SK-N-SH (cell line): ENCODE results near the gene RNU7-1. TPM values are rescaled to one million over a fixed set of nuclear protein-coding genes. Genes with fewer than 3 reads are reported as not detected.

Experiments
- CTCF ChIA-PET: fragments of 300-600, 350-600 bp; formaldehyde crosslinking; extraction: SDS; loops from one replicate; lab custom pipeline; 2021; lab: Yijun Ruan, JAX
- POLR2A ChIA-PET: fragments of 350-600 bp; sonication (Branson Sonifier 250); formaldehyde crosslinking; extraction: SDS; loops from one replicate; lab custom pipeline; 2020; ENCODE audit warnings: antibody characterized with exemption, inconsistent platforms; lab: Yijun Ruan, JAX
- DNase-seq: peaks from one replicate; pipeline ENCODE4 v3.0.0; 2012
- H2AFZ ChIP-seq: fragments of 200-600 bp; sonication (generic); 2 replicates; pipeline ENCODE4 v1.8.1; 2016; ENCODE audit warnings: antibody characterized with exemption, mild to moderate bottlenecking, low read depth
- H3F3A ChIP-seq: fragments of 200-600 bp; sonication (generic); replicated peaks from 2 replicates; pipeline ENCODE3; 2016; ENCODE audit warnings: antibody characterized with exemption, mild to moderate bottlenecking; ENCODE audit not compliant: insufficient read depth
- H3K27ac ChIP-seq, 2 experiments: fragments of 200-500 bp in 1 of 2; fragments of 200-600 bp in 1 of 2; sonication (Bioruptor generic) in 1 of 2; sonication (generic), shearing (Covaris generic) in 1 of 2; 2 replicates each; pipeline versions ENCODE4 v1.5.1 to v1.6.1; 2014 to 2016; ENCODE audit warnings: low read depth in 2 of 2, inconsistent platforms in 1 of 2, low read length in 1 of 2, mild to moderate bottlenecking in 1 of 2, mixed read lengths in 1 of 2
- H3K27me3 ChIP-seq: fragments of 200-600 bp; sonication (generic), shearing (Covaris generic); 2 replicates; pipeline ENCODE4 v1.6.1; 2016; ENCODE audit warnings: mixed run types; ENCODE audit not compliant: insufficient read depth
- H3K36me3 ChIP-seq, 2 experiments: fragments of 200-500 bp in 1 of 2; fragments of 200-600 bp in 1 of 2; sonication (Bioruptor generic) in 1 of 2; sonication (generic) in 1 of 2; replicated peaks in 1 of 2; 2 replicates each; pipeline versions ENCODE3 to v1.5.1; 2014 to 2016; ENCODE audit warnings: low read length in 1 of 2, mild to moderate bottlenecking in 1 of 2; ENCODE audit not compliant: insufficient read depth in 2 of 2, control insufficient read depth in 1 of 2
- H3K4me1 ChIP-seq, 2 experiments: fragments of 200-500 bp in 1 of 2; fragments of 200-600 bp in 1 of 2; sonication (Bioruptor generic) in 1 of 2; sonication (generic), shearing (Covaris generic) in 1 of 2; 2 replicates each; pipeline versions ENCODE4 v1.5.1 to v1.6.1; 2014 to 2016; ENCODE audit warnings: low read depth in 1 of 2, low read length in 1 of 2, mixed run types in 1 of 2; ENCODE audit not compliant: insufficient read depth in 2 of 2, control insufficient read depth in 1 of 2
- H3K4me2 ChIP-seq: fragments of 200-600 bp; sonication (generic), shearing (Covaris generic); 2 replicates; pipeline ENCODE4 v1.6.1; 2017; ENCODE audit warnings: mixed run types
- H3K4me3 ChIP-seq, 2 experiments: fragments of 200-500 bp in 1 of 2; fragments of 200-600 bp in 1 of 2; sonication (Bioruptor generic) in 1 of 2; sonication (generic), shearing (Covaris generic) in 1 of 2; 2 replicates each; pipeline versions ENCODE4 v1.5.1 to v1.8.1; 2014 to 2016; ENCODE audit warnings: low read depth in 2 of 2, inconsistent platforms in 1 of 2, low read length in 1 of 2, mild to moderate bottlenecking in 1 of 2, mixed read lengths in 1 of 2, moderate library complexity in 1 of 2
- H3K79me2 ChIP-seq: fragments of 200-600 bp; sonication (generic); 2 replicates; pipeline ENCODE4 v1.8.1; 2017; ENCODE audit warnings: mild to moderate bottlenecking; ENCODE audit not compliant: insufficient read depth
- H3K9ac ChIP-seq: fragments of 200-600 bp; sonication (generic); 2 replicates; pipeline ENCODE4 v1.6.1; 2017; ENCODE audit warnings: mixed run types
- H3K9me2 ChIP-seq: fragments of 200-600 bp; sonication (generic); 2 replicates; pipeline ENCODE4 v1.6.1; 2017; ENCODE audit warnings: mixed run types
- H3K9me3 ChIP-seq: fragments of 200-600 bp; sonication (generic); 2 replicates; pipeline ENCODE4 v1.6.1; 2017; ENCODE audit warnings: mixed run types, mild to moderate bottlenecking, moderate library complexity
- H4K20me1 ChIP-seq: fragments of 200-600 bp; sonication (generic); 2 replicates; pipeline ENCODE4 v1.6.1; 2017; ENCODE audit warnings: mild to moderate bottlenecking, mixed run types; ENCODE audit not compliant: insufficient read depth
- CHD2 ChIP-seq: fragments of 150-350 bp; IDR thresholded peaks from 2 replicates; pipeline ENCODE4 v1.6.1; 2018; ENCODE audit warnings: low read length; ENCODE audit not compliant: partially characterized antibody
- EP300 ChIP-seq, 2 experiments: IDR thresholded peaks; 2 replicates each; pipeline versions ENCODE4 v1.4.0 to v1.6.1; 2012; ENCODE audit warnings: borderline replicate concordance in 1 of 2, low read depth in 1 of 2, low read length in 1 of 2
- EZH2phosphoT487 ChIP-seq: fragments of 200-600 bp; sonication (generic); IDR thresholded peaks from 2 replicates; pipeline ENCODE4 v1.6.1; 2017; ENCODE audit warnings: low read depth, mixed run types, mild to moderate bottlenecking, antibody characterized with exemption, moderate library complexity, borderline replicate concordance
- FOSL2 ChIP-seq: IDR thresholded peaks from 2 replicates; pipeline ENCODE4 v1.4.0; 2012; ENCODE audit warnings: low read depth, mild to moderate bottlenecking, moderate library complexity, borderline replicate concordance
- FOXJ3 ChIP-seq: sonication (generic); formaldehyde crosslinking; IDR thresholded peaks from 2 replicates; pipeline ENCODE4 v1.5.1; 2020; ENCODE audit warnings: mild to moderate bottlenecking, missing genetic modification reagents
- FOXM1 ChIP-seq: IDR thresholded peaks from 2 replicates; pipeline ENCODE4 v1.4.0; 2012; ENCODE audit warnings: low read depth, mild to moderate bottlenecking
- GABPA ChIP-seq: IDR thresholded peaks from 2 replicates; pipeline ENCODE4 v1.4.0; 2012; ENCODE audit warnings: low read depth, mild to moderate bottlenecking
- JUND ChIP-seq: IDR thresholded peaks from 2 replicates; pipeline ENCODE4 v1.4.0; 2012
- MAX ChIP-seq: IDR thresholded peaks from 2 replicates; pipeline ENCODE4 v1.4.0; 2012; ENCODE audit warnings: low read depth
- MEF2A ChIP-seq: IDR thresholded peaks from 2 replicates; pipeline ENCODE4 v1.4.0; 2012; ENCODE audit warnings: low read depth, borderline replicate concordance
- MXI1 ChIP-seq: IDR thresholded peaks from 2 replicates; pipeline ENCODE4 v1.6.1; 2012; ENCODE audit warnings: mild to moderate bottlenecking, low read depth, low read length, improper control_type of control experiment
- NFIC ChIP-seq: IDR thresholded peaks from 2 replicates; pipeline ENCODE4 v1.4.0; 2012; ENCODE audit warnings: borderline replicate concordance
- RAD21 ChIP-seq: IDR thresholded peaks from 2 replicates; pipeline ENCODE4 v1.6.1; 2012; ENCODE audit warnings: mild to moderate bottlenecking, low read length
- RCOR1 ChIP-seq: fragments of 150-350 bp; IDR thresholded peaks from 2 replicates; pipeline ENCODE4 v1.6.1; 2017; ENCODE audit warnings: antibody characterized with exemption, low read length
- REST ChIP-seq: IDR thresholded peaks from 2 replicates; pipeline ENCODE4 v1.6.1; 2012; ENCODE audit warnings: mild to moderate bottlenecking, low read depth, low read length, moderate library complexity
- RFX5 ChIP-seq: IDR thresholded peaks from 2 replicates; pipeline ENCODE4 v1.6.1; 2012; ENCODE audit warnings: mild to moderate bottlenecking, improper control_type of control experiment, low read length
- RXRA ChIP-seq: IDR thresholded peaks from 2 replicates; pipeline ENCODE4 v1.4.0; 2012; ENCODE audit warnings: low read depth, mild to moderate bottlenecking, borderline replicate concordance
- TAF1 ChIP-seq: IDR thresholded peaks from 2 replicates; pipeline ENCODE4 v1.6.1; 2012; ENCODE audit warnings: low read depth, mild to moderate bottlenecking, low read length, moderate library complexity, borderline replicate concordance
- TCF12 ChIP-seq: IDR thresholded peaks from 2 replicates; pipeline ENCODE4 v1.4.0; 2012
- USF2 ChIP-seq: fragments of 150-350 bp; IDR thresholded peaks from 2 replicates; pipeline ENCODE4 v1.6.1; 2017; ENCODE audit warnings: antibody characterized with exemption, low read length, low read depth, borderline replicate concordance
- YY1 ChIP-seq: IDR thresholded peaks from 2 replicates; pipeline ENCODE4 v1.4.0; 2012; ENCODE audit warnings: low read depth, mild to moderate bottlenecking
- WGBS: methylation state at CpG from one replicate; pipeline ENCODE4 v1.1.6; 2017; ENCODE audit warnings: low lambda C conversion rate; 5-methylcytosine and 5-hydroxymethylcytosine counted together
- polyA plus RNA-seq, 3 experiments: library from polyadenylated mRNA; depleted of rRNA; stranded (reverse); fragments of >200 nt; gene quantifications; 2 replicates each; pipeline ENCODE4 v1.2.3, GENCODE V29; 2012

RNU7-1 gene
- polyA plus RNA-seq, 1 of the 3 experiments (the other 2 are of a cell fraction), result not detected

- ChIA-PET POLR2A (no interaction called here), CTCF (interaction anchor here (0.9 to 1.9 kb wide), 3 partner anchors 10 to 14 kb away, joined by 4 to 7 read pairs (median 7); no protein-coding TSS in a partner anchor)
- Histone ChIP-seq H3K27me3 (no peaks in the 10 kb centered on the region), H3F3A (no peaks in the 10 kb centered on the region), H3K79me2 (no peaks in the 10 kb centered on the region), H2AFZ (no peak overlapping the region), H3K36me3 (no peaks in the 10 kb centered on the region), H3K4me3 (no peak overlapping the region), H4K20me1 (no peaks in the 10 kb centered on the region), H3K27ac (no peak overlapping the region), H3K4me2 (no peak overlapping the region), H3K9me3 (no peaks in the 10 kb centered on the region), H3K9me2 (no peaks in the 10 kb centered on the region), H3K4me1 (no peaks in the 10 kb centered on the region), H3K9ac (no peak overlapping the region)
- 89% methylated on average over 13 of the region's 22 CpGs for WGBS
- DNase-seq, result peak; percentile 17
- TF ChIP-seq MXI1 (no peak), MAX (no peak), EZH2phosphoT487 (no peak), CHD2 (no peak), RAD21 (no peak), RXRA (no peak), RFX5 (no peak)
These were observed 8.7 kb downstream of the RNU7-1 start for GRCh38 chr12:6952121-6952862.

- Histone ChIP-seq H2AFZ (no peak overlapping the region), H3K9me2 (no peaks in the 10 kb centered on the region)
- POLR2A ChIA-PET, result no interaction called here
These were observed 9.3 kb downstream of the RNU7-1 start for GRCh38 chr12:6952863-6953441.

More at GRCh38 chr12:6952863-6953441, 9.3 kb downstream of the RNU7-1 start:
- TF ChIP-seq EZH2phosphoT487 (no peak), TCF12 (no peak), JUND (no peak), RFX5 (no peak), FOXM1 (no peak), MXI1 (no peak), YY1 (no peak), RAD21 (no peak), TAF1 (no peak), GABPA (no peak), FOXJ3 (CRISPR knock-in tag) (no peak), RXRA (no peak), USF2 (no peak), EP300 (IDR thresholded peaks at IDR 0.05; ENCODE audit: borderline replicate concordance in 1 of 2, low read depth in 1 of 2, low read length in 1 of 2) (no peak), MEF2A (no peak), NFIC (no peak), RCOR1 (no peak), REST (no peak), FOSL2 (no peak)
- CTCF ChIA-PET, result interaction anchor here (0.6 to 1.9 kb wide), 4 partner anchors 9 to 413 kb away, joined by 3 to 7 read pairs (median 6); no protein-coding TSS in a partner anchor
- H3K27me3 ChIP-seq, result no peaks in the 10 kb centered on the region
- H3K27ac ChIP-seq, result no peak overlapping the region
- WGBS, result 91% methylated on average over 8 of the region's 15 CpGs
- peak; percentile 8 for DNase-seq
- no peaks in the 10 kb centered on the region for H3F3A ChIP-seq
- H3K79me2 ChIP-seq, result no peaks in the 10 kb centered on the region
- H3K36me3 ChIP-seq, result no peaks in the 10 kb centered on the region
- no peaks in the 10 kb centered on the region for H3K4me1 ChIP-seq
- H3K4me2 ChIP-seq, result no peak overlapping the region
- no peak overlapping the region for H3K4me3 ChIP-seq
- no peak overlapping the region for H3K9ac ChIP-seq
- H3K9me3 ChIP-seq, result no peaks in the 10 kb centered on the region
- no peaks in the 10 kb centered on the region for H4K20me1 ChIP-seq
